Neutrophil (primary cell): Measurements from ENCODE around the gene ACSBG1.

Experiments
- H3K27ac ChIP-seq: fragments of 200-600 bp; sonication (generic); 2 replicates; pipeline ENCODE4 v1.5.1; 2016; ENCODE audit warnings: mild to moderate bottlenecking, moderate library complexity
- H3K27me3 ChIP-seq: fragments of 200-600 bp; sonication (generic); 2 replicates; pipeline ENCODE4 v1.6.0; 2016; ENCODE audit warnings: mild to moderate bottlenecking
- H3K36me3 ChIP-seq: fragments of 200-600 bp; sonication (generic); 2 replicates; pipeline ENCODE4 v1.5.1; 2017
- H3K4me1 ChIP-seq, 2 experiments: fragments of 200-600 bp in 1 of 2; sonication (generic) in 1 of 2; 1 replicate in 1 of 2; 2 replicates in 1 of 2; pipeline versions ENCODE4 v1.5.1 to v1.6.1; 2013 to 2016; ENCODE audit warnings: low read depth in 1 of 2, low read length in 1 of 2, mild to moderate bottlenecking in 1 of 2, moderate library complexity in 1 of 2; ENCODE audit not compliant: control insufficient read depth in 1 of 2, insufficient read depth in 1 of 2
- H3K4me3 ChIP-seq, 2 experiments: fragments of 200-600 bp in 1 of 2; sonication (generic) in 1 of 2; 1 replicate in 1 of 2; 2 replicates in 1 of 2; pipeline ENCODE4 v1.5.1; 2013 to 2016; ENCODE audit warnings: low read depth in 1 of 2, low read length in 1 of 2, mild to moderate bottlenecking in 1 of 2, moderate library complexity in 1 of 2
- H3K9me3 ChIP-seq: fragments of 200-600 bp; sonication (generic); 2 replicates; pipeline ENCODE4 v1.5.1; 2016
- TF ChIP-seq, protein P1 (sequence below): fragments of 200-600 bp; sonication (generic); IDR thresholded peaks from 2 replicates; pipeline ENCODE4 v1.5.1; 2016; ENCODE audit warnings: antibody characterized with exemption

Gene ACSBG1

DNA sequence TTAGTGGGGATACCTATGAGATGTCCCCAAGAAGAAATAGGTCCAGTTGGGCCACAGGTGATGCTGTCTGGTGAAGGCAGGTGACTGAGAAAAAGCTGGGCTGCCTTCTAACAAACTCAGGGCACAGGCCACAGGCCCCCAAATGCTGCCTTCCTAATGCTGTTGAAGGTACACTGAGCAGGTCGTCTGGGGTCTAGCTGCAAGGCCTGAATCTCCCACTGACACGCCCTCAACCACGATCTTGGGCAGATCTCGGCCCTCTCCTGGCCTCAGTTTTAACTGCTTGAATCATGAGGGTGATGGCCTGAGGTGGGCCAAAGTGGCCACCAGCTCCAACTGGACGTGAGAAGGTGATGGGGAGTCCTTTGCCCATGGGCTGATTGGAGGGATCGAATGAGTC, 2.1 kb upstream of the ACSBG1 start:
- Histone ChIP-seq H3K9me3 (no peaks in the 10 kb centered on the region), H3K4me1 (no peaks in the 10 kb centered on the region), H3K27me3 (peaks cover 5% of the 10 kb centered on the region), H3K36me3 (no peaks in the 10 kb centered on the region), H3K4me3 (no peak overlapping the region), H3K27ac (no peak overlapping the region)
- TF ChIP-seq, protein P1, sequence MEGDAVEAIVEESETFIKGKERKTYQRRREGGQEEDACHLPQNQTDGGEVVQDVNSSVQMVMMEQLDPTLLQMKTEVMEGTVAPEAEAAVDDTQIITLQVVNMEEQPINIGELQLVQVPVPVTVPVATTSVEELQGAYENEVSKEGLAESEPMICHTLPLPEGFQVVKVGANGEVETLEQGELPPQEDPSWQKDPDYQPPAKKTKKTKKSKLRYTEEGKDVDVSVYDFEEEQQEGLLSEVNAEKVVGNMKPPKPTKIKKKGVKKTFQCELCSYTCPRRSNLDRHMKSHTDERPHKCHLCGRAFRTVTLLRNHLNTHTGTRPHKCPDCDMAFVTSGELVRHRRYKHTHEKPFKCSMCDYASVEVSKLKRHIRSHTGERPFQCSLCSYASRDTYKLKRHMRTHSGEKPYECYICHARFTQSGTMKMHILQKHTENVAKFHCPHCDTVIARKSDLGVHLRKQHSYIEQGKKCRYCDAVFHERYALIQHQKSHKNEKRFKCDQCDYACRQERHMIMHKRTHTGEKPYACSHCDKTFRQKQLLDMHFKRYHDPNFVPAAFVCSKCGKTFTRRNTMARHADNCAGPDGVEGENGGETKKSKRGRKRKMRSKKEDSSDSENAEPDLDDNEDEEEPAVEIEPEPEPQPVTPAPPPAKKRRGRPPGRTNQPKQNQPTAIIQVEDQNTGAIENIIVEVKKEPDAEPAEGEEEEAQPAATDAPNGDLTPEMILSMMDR: no peak

DNA sequence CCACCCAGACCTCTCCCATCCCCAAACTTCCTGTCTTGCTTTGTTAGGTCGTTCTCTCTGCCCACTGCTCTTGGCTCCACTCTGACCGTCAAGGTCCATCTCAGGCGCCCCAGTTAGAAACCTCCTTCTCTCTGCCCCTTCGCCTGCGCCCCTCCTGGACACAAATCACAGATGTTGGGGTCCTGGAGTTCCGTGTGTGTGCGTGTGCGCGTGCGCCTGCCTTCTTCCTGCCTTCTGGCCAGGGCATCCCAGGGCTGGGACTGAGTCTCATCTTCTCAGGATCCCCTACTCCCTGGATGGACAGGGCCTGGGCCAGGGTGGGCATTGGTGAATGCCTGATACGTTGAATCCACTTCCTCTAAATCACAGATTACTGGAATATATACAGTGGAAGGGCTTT, 869 bp downstream of the ACSBG1 start:
- Histone ChIP-seq H3K36me3 (no peaks in the 10 kb centered on the region), H3K27ac (no peak overlapping the region), H3K27me3 (peaks cover 5% of the 10 kb centered on the region), H3K4me3 (no peak overlapping the region), H3K9me3 (no peaks in the 10 kb centered on the region), H3K4me1 (no peaks in the 10 kb centered on the region)
- TF ChIP-seq, protein P1: no peak

DNA sequence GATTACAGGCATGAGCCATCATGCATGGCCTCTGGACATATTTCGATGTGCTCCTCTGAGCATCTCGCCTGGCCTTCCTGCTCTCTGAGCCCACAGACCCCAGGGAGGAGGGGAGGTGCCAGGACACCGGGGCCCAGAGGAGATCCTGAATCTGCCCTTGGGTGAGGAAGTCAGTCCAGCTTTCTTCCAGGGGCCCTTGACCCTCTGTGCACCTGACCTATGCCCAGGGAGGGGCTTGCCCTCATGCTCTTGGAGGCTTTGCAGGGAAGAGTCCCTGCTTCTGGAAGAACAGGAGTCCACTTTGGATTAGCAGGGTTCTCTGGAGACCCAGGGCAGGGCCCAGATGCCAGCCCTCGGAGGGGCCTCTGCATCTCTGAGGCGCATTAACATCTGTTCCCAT, 1.4 kb downstream of the ACSBG1 start:
- TF ChIP-seq, protein P1: no peak

DNA sequence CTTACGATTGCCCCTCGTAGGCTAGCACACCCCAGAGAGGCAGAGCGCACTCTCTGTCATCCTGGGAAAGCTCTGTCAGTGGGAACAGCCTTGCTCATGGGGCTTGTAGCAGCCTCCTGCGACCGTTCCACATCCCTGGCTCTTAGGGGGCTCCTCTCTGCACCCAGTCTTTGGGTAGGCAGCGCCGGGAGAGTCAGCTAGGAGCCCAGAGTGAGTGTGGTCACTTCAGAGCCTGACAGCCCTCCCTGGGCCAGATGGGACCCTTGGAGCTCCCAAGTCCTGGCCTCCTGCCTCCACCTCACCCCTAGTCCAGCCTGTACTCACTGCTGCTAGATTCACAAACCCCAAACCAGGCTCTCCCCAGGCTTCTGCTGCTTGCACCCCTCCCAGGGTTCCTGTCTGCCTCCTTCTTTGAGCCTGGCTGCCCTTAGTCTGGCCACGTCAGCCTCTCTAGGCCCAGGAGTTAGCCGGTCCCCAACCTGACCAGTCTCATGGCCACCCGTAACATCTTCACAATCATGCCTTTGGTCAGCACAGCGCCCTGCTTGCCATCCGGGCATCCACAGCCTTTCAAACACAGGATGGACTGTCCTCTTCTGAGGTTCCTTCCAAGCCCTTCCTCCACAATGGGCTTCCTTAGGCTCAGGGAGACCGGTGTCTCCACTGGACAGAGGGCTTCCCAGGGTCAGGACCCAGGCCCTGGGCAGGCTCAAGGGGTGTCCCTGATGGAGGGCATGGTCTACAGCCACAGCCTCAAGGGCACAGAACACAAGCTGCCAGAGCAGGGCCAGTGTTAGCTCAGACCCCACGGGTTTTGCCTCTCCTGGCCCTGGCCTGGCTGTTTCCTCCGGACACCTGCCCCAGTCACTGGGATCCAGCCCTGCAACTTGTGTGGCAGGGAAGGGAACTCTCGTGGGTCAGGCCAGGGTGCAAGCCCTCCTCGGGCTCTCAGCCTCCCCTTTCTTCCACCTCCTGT, 4.6 kb downstream of the ACSBG1 start:
- H3K36me3 ChIP-seq: no peaks in the 10 kb centered on the region
- no peak overlapping the region for H3K4me3 ChIP-seq
- H3K9me3 ChIP-seq: no peaks in the 10 kb centered on the region
- H3K27me3 ChIP-seq: peaks cover 5% of the 10 kb centered on the region
- TF ChIP-seq, protein P1: no peak
- no peaks in the 10 kb centered on the region for H3K4me1 ChIP-seq
- H3K27ac ChIP-seq: no peak overlapping the region

More for the DNA sequence above, 1.4 kb downstream of the ACSBG1 start:
- H3K9me3 ChIP-seq: no peaks in the 10 kb centered on the region
- no peak overlapping the region for H3K27ac ChIP-seq
- H3K4me3 ChIP-seq: no peak overlapping the region
- no peaks in the 10 kb centered on the region for H3K4me1 ChIP-seq
- peaks cover 5% of the 10 kb centered on the region for H3K27me3 ChIP-seq
- no peaks in the 10 kb centered on the region for H3K36me3 ChIP-seq

DNA sequence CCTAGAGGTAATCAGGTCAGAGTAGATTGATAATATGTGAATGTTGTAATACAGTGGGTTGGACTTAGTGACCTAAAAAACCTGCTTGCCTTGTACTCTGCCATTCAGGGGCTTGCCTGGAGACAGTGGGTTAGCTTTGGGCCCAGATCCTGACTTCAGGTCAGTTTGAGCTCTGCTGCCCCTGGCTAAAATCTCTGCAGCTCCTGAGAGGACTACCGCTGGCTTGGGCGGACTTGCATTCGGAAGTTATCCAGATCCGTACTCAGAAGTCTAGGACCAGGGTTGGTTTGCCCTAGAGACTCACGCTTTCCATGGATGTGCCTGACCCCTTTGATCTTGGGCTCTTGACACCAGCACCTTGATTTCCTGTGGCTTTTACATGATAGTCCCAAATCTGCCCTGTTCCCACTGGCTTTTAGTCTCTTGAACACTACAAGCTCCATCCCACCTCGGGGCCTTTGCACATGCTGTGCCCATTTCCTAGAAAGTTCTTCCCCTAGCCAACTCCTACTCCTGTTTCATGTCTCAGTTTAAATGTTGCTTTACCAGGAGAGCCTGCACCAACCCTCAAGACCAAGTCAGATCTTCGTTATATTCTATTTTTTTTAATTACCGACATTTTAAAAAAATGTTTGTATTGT, 5.9 kb downstream of the ACSBG1 start:
- Histone ChIP-seq H3K27me3 (no peaks in the 10 kb centered on the region), H3K4me1 (no peaks in the 10 kb centered on the region), H3K4me3 (no peak overlapping the region), H3K36me3 (no peaks in the 10 kb centered on the region), H3K9me3 (no peaks in the 10 kb centered on the region), H3K27ac (no peak overlapping the region)
- TF ChIP-seq, protein P1: no peak
